OCI-LY3 (cell line): ENCODE results near the gene OR10G2.

ENCODE experiments used
- H2AFZ ChIP-seq: fragments of 200-600, 300-600 bp; shearing (Covaris generic); 2 replicates; pipeline ENCODE4 v1.6.0; 2014; ENCODE audit warnings: antibody characterized with exemption, low read depth, low read length
- H3K27ac ChIP-seq: fragments of 200-600, 300-600 bp; sonication (generic); 2 replicates; pipeline ENCODE4 v1.5.1; 2014; ENCODE audit warnings: mild to moderate bottlenecking, low read length, moderate library complexity, mixed read lengths
- H3K27me3 ChIP-seq: fragments of 200-600, 300-600 bp; sonication (generic); 2 replicates; pipeline ENCODE4 v1.6.1; 2014; ENCODE audit warnings: low read depth, low read length, mixed read lengths
- H3K36me3 ChIP-seq: fragments of 200-600, 300-600 bp; sonication (generic); replicated peaks from 2 replicates; pipeline ENCODE3; 2014; ENCODE audit warnings: low read depth, low read length, mixed read lengths
- H3K4me1 ChIP-seq: fragments of 300-600, 200-600 bp; sonication (generic); 2 replicates; pipeline ENCODE4 v1.6.1; 2014; ENCODE audit warnings: low read length, mixed read lengths
- H3K4me2 ChIP-seq: fragments of 200-600, 300-600 bp; sonication (generic); 2 replicates; pipeline ENCODE4 v1.6.1; 2014; ENCODE audit warnings: low read length, mixed read lengths
- H3K4me3 ChIP-seq: fragments of 300-600, 200-600 bp; sonication (generic); 2 replicates; pipeline ENCODE4 v1.5.1; 2014; ENCODE audit warnings: antibody characterized with exemption, mild to moderate bottlenecking, low read length, moderate library complexity
- H3K79me2 ChIP-seq: fragments of 300-600, 200-600 bp; shearing (Covaris generic); 2 replicates; pipeline ENCODE4 v1.6.1; 2014; ENCODE audit warnings: mild to moderate bottlenecking, low read length, mixed read lengths
- H3K9ac ChIP-seq: fragments of 300-600, 200-600 bp; shearing (Covaris generic); 2 replicates; pipeline ENCODE4 v1.6.0; 2014; ENCODE audit warnings: mild to moderate bottlenecking, low read length, moderate library complexity
- H3K9me3 ChIP-seq: fragments of 200-600, 300-600 bp; shearing (Covaris generic); 2 replicates; pipeline ENCODE4 v1.6.1; 2014; ENCODE audit warnings: low read length, mixed read lengths; ENCODE audit not compliant: insufficient read depth
- H4K20me1 ChIP-seq: fragments of 200-600, 300-600 bp; sonication (generic); 2 replicates; pipeline ENCODE4 v1.6.1; 2016; ENCODE audit warnings: low read length, mixed read lengths; ENCODE audit not compliant: insufficient read depth
- CTCF ChIP-seq: fragments of 200-600, 300-600 bp; sonication (generic); IDR thresholded peaks from 2 replicates; pipeline ENCODE4 v1.5.1; 2014; ENCODE audit warnings: antibody characterized with exemption, low read length, low read depth
- EZH2phosphoT487 ChIP-seq: fragments of 200-600 bp; shearing (Covaris generic); IDR thresholded peaks from 2 replicates; pipeline ENCODE4 v1.6.1; 2018; ENCODE audit warnings: antibody characterized with exemption, mixed run types, low read depth

The OR10G2 gene, protein sequence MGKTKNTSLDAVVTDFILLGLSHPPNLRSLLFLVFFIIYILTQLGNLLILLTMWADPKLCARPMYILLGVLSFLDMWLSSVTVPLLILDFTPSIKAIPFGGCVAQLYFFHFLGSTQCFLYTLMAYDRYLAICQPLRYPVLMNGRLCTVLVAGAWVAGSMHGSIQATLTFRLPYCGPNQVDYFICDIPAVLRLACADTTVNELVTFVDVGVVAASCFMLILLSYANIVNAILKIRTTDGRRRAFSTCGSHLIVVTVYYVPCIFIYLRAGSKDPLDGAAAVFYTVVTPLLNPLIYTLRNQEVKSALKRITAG

GRCh38 chr14:21634840-21635239, at the start of gene OR10G2:
Gene OR10G2 (minus strand): TSS chr14:21634940. CDS start chr14:21634842, 98 bp downstream.
- H3K9me3 ChIP-seq = no peaks in the 10 kb centered on the region
- no peak for TF ChIP-seq EZH2phosphoT487
- no peak for TF ChIP-seq CTCF

DNA sequence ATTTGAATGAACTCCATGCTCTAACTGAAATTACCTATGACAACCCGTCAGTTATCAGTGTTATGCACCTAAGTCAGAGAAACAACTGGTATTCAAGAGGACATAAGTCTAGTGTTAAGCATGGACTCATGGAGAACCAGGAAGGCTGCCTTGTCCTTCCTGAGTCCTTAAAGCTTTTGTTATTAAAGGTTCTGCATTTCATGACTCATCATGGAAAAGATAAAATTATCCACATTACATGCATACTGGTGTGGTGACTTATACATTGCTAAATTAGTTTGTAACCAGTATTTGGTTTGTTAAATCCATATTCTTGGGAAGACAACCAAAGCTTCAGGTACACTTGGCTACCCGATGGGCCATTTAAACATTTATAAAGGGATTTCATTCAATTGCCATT, 45.3 kb upstream of the OR10G2 start:
- H4K20me1 ChIP-seq = no peaks in the 10 kb centered on the region
- no peak overlapping the region for H3K4me3 ChIP-seq
- H3K9me3 ChIP-seq = no peaks in the 10 kb centered on the region
- H3K4me2 ChIP-seq = no peak overlapping the region
- H2AFZ ChIP-seq = no peak overlapping the region
- H3K4me1 ChIP-seq = no peaks in the 10 kb centered on the region
- no peaks in the 10 kb centered on the region for H3K79me2 ChIP-seq
- H3K9ac ChIP-seq = no peak overlapping the region
- TF ChIP-seq EZH2phosphoT487 (no peak), CTCF (no peak)
- no peaks in the 10 kb centered on the region for H3K36me3 ChIP-seq
- H3K27me3 ChIP-seq = peaks cover 25% of the 10 kb centered on the region
- H3K27ac ChIP-seq = no peak overlapping the region

More at GRCh38 chr14:21634840-21635239, at the start of gene OR10G2:
- no peaks in the 10 kb centered on the region for H3K4me1 ChIP-seq
- no peak within 1 kb of the TSS for H3K4me2 ChIP-seq
- no peaks in the 10 kb centered on the region for H4K20me1 ChIP-seq
- no peaks in the 10 kb centered on the region for H3K79me2 ChIP-seq
- H3K27ac ChIP-seq = no peak within 1 kb of the TSS
- no peaks in the 10 kb centered on the region for H3K36me3 ChIP-seq
- 0 out of 2 replicates have a peak, but pooled peaks cover 8% of the 10 kb centered on the region for H3K27me3 ChIP-seq
- H3K4me3 ChIP-seq = no peak within 1 kb of the TSS
- no peak within 1 kb of the TSS for H3K9ac ChIP-seq
- H2AFZ ChIP-seq = no peak within 1 kb of the TSS

GRCh38 chr14:21675566-21675965, 40.8 kb upstream of the OR10G2 start:
- TF ChIP-seq EZH2phosphoT487 (no peak), CTCF (no peak)
- H3K9ac ChIP-seq = no peak overlapping the region
- no peaks in the 10 kb centered on the region for H3K79me2 ChIP-seq
- no peak overlapping the region for H3K4me2 ChIP-seq
- no peaks in the 10 kb centered on the region for H3K4me1 ChIP-seq
- H3K4me3 ChIP-seq = no peak overlapping the region
- no peaks in the 10 kb centered on the region for H4K20me1 ChIP-seq
- H3K27ac ChIP-seq = no peak overlapping the region
- H3K9me3 ChIP-seq = no peaks in the 10 kb centered on the region
- H3K36me3 ChIP-seq = no peaks in the 10 kb centered on the region
- H2AFZ ChIP-seq = no peak overlapping the region
- peaks cover 30% of the 10 kb centered on the region for H3K27me3 ChIP-seq

- no peak for TF ChIP-seq EZH2phosphoT487
- no peak for TF ChIP-seq CTCF
- Histone ChIP-seq H2AFZ (no peak within 1 kb of the TSS), H3K4me2 (no peak within 1 kb of the TSS), H3K79me2 (no peaks in the 10 kb centered on the region), H3K4me3 (no peak within 1 kb of the TSS), H3K27me3 (peaks cover 41% of the 10 kb centered on the region), H3K27ac (no peak within 1 kb of the TSS), H3K9me3 (no peaks in the 10 kb centered on the region), H4K20me1 (no peaks in the 10 kb centered on the region), H3K4me1 (no peaks in the 10 kb centered on the region), H3K9ac (no peak within 1 kb of the TSS), H3K36me3 (no peaks in the 10 kb centered on the region)
Measured at GRCh38 chr14:21673718-21674117, 39.0 kb upstream of the OR10G2 start, which contains the start of gene OR4E1. Gene OR4E1 (minus strand): TSS chr14:21673818. CDS start chr14:21670935, 2,883 bp downstream.
